ENCODE measurements around the gene IFNA21. TPM values are rescaled to one million over a fixed set of nuclear protein-coding genes. Genes with fewer than 3 reads are reported as not detected.

IFNA21 gene
- polyA plus RNA-seq, 1 donor from 2014 or later, result not detected

Other genes starting within 250 kb of the IFNA21 start
- 4.4 TPM for gene HACD4, start 135.0 kb downstream of the IFNA21 start, polyA plus RNA-seq
- not detected for gene IFNB1, start 88.7 kb downstream of the IFNA21 start, polyA plus RNA-seq
- not detected for gene IFNW1, start 24.8 kb downstream of the IFNA21 start, polyA plus RNA-seq
- gene IFNA4, start 20.9 kb upstream of the IFNA21 start, polyA plus RNA-seq, result not detected
- not detected for gene IFNA7, start 35.5 kb upstream of the IFNA21 start, polyA plus RNA-seq
- not detected for gene IFNA10, start 40.5 kb upstream of the IFNA21 start, polyA plus RNA-seq
- not detected for gene IFNA16, start 50.7 kb upstream of the IFNA21 start, polyA plus RNA-seq
- gene IFNA17, start 61.6 kb upstream of the IFNA21 start, polyA plus RNA-seq, result not detected
- not detected for gene IFNA14, start 73.3 kb upstream of the IFNA21 start, polyA plus RNA-seq
- not detected for gene IFNA5, start 138.7 kb upstream of the IFNA21 start, polyA plus RNA-seq
- 8.4 TPM for gene KLHL9, start 168.7 kb upstream of the IFNA21 start, polyA plus RNA-seq
- not detected for gene IFNA6, start 184.2 kb upstream of the IFNA21 start, polyA plus RNA-seq
- not detected for gene IFNA13, start 201.4 kb upstream of the IFNA21 start, polyA plus RNA-seq
- gene IFNA2, start 218.7 kb upstream of the IFNA21 start, polyA plus RNA-seq, result not detected
- gene IFNA8, start 242.5 kb upstream of the IFNA21 start, polyA plus RNA-seq, result not detected